22Rv1 (cell line): ENCODE results near the gene ACSS3.

Experiments
- CTCF ChIP-seq: fragments of 450-650 bp; IDR thresholded peaks from 2 replicates; pipeline ENCODE4 v1.5.1; 2017; ENCODE audit warnings: mild to moderate bottlenecking
- ZFX ChIP-seq: fragments of 450-650 bp; IDR thresholded peaks from 2 replicates; pipeline ENCODE4 v1.6.1; 2017; ENCODE audit warnings: antibody characterized with exemption, borderline replicate concordance

- TF ChIP-seq CTCF (no peak), ZFX (no peak)
Observed at GRCh38 chr12:81081726-81082125, 3.8 kb downstream of the ACSS3 start.
